ENCODE measurements around the gene RAB3GAP1.

Gene RAB3GAP1

GRCh38 chr2:135095591-135095990 is 43.5 kb downstream of the RAB3GAP1 start:
- TF ChIP-seq ESRRG (CRISPR knock-in tag; IDR thresholded peaks at IDR 0.05) (no peak), CREB5 (CRISPR knock-in tag; IDR thresholded peaks at IDR 0.05; ENCODE audit: low read depth) (no peak), ZC3H10 (CRISPR knock-in tag; IDR thresholded peaks at IDR 0.05) (no peak), BACH2 (CRISPR knock-in tag; IDR thresholded peaks at IDR 0.05; ENCODE audit: borderline replicate concordance) (no peak), ISL1 (CRISPR knock-in tag; IDR thresholded peaks at IDR 0.05) (no peak), PATZ1 (CRISPR knock-in tag; IDR thresholded peaks at IDR 0.05; ENCODE audit: borderline replicate concordance) (no peak), ZFP30 (CRISPR knock-in tag; IDR thresholded peaks at IDR 0.05) (no peak), ZNF8 (CRISPR knock-in tag; IDR thresholded peaks at IDR 0.05) (no peak), ZNF70 (CRISPR knock-in tag; IDR thresholded peaks at IDR 0.05) (no peak), SNAI2 (CRISPR knock-in tag; IDR thresholded peaks at IDR 0.05) (no peak), ZNF565 (CRISPR knock-in tag; conservative IDR thresholded peaks at IDR 0.05; ENCODE audit: low read depth) (no peak), OSR1 (CRISPR knock-in tag; IDR thresholded peaks at IDR 0.05) (no peak), CSDC2 (CRISPR knock-in tag; IDR thresholded peaks at IDR 0.05) (no peak), RARB (CRISPR knock-in tag; IDR thresholded peaks at IDR 0.05) (no peak), PPARA (CRISPR knock-in tag; IDR thresholded peaks at IDR 0.05; ENCODE audit: borderline replicate concordance) (no peak), GLIS3 (CRISPR knock-in tag; IDR thresholded peaks at IDR 0.05) (no peak), TOX (CRISPR knock-in tag; IDR thresholded peaks at IDR 0.05; ENCODE audit: borderline replicate concordance) (no peak)
- ATAC-seq: no peak

- no peak for ATAC-seq
- TF ChIP-seq PATZ1 (CRISPR knock-in tag; IDR thresholded peaks at IDR 0.05; ENCODE audit: borderline replicate concordance): no peak
- no peak for TF ChIP-seq ZNF565 (CRISPR knock-in tag; conservative IDR thresholded peaks at IDR 0.05; ENCODE audit: low read depth)
- TF ChIP-seq RARB (CRISPR knock-in tag; IDR thresholded peaks at IDR 0.05): no peak
- no peak for TF ChIP-seq BACH2 (CRISPR knock-in tag; IDR thresholded peaks at IDR 0.05; ENCODE audit: borderline replicate concordance)
- TF ChIP-seq CSRNP3 (CRISPR knock-in tag; IDR thresholded peaks at IDR 0.05): no peak
- TF ChIP-seq ISL1 (CRISPR knock-in tag; IDR thresholded peaks at IDR 0.05): no peak
- TF ChIP-seq CREB5 (CRISPR knock-in tag; IDR thresholded peaks at IDR 0.05; ENCODE audit: low read depth): no peak
- no peak for TF ChIP-seq ARNTL (CRISPR knock-in tag; IDR thresholded peaks at IDR 0.05; ENCODE audit: borderline replicate concordance, low read depth)
- TF ChIP-seq GLIS3 (CRISPR knock-in tag; IDR thresholded peaks at IDR 0.05): no peak
- no peak for TF ChIP-seq CSDC2 (CRISPR knock-in tag; IDR thresholded peaks at IDR 0.05)
- TF ChIP-seq TCF4 (CRISPR knock-in tag; IDR thresholded peaks at IDR 0.05; ENCODE audit: borderline replicate concordance): no peak
- TF ChIP-seq ZNF70 (CRISPR knock-in tag; IDR thresholded peaks at IDR 0.05): no peak
- TF ChIP-seq ZFP30 (CRISPR knock-in tag; IDR thresholded peaks at IDR 0.05): no peak
- TF ChIP-seq ESRRG (CRISPR knock-in tag; IDR thresholded peaks at IDR 0.05): no peak
- TF ChIP-seq OSR1 (CRISPR knock-in tag; IDR thresholded peaks at IDR 0.05): no peak
- TF ChIP-seq PPARA (CRISPR knock-in tag; IDR thresholded peaks at IDR 0.05; ENCODE audit: borderline replicate concordance): no peak
- no peak for TF ChIP-seq SNAI2 (CRISPR knock-in tag; IDR thresholded peaks at IDR 0.05)
- TF ChIP-seq ZC3H10 (CRISPR knock-in tag; IDR thresholded peaks at IDR 0.05): no peak
- no peak for TF ChIP-seq TOX (CRISPR knock-in tag; IDR thresholded peaks at IDR 0.05; ENCODE audit: borderline replicate concordance)
Measured at GRCh38 chr2:135096665-135097446, 44.8 kb downstream of the RAB3GAP1 start.
